GM12872 (cell line): ENCODE data around the gene ZBTB45.

Experiments
- TF ChIP-seq, protein P1 (sequence below): IDR thresholded peaks from 3 replicates; pipeline ENCODE4 v1.5.1; 2011; ENCODE audit warnings: low read depth, mild to moderate bottlenecking, low read length, moderate library complexity; ENCODE audit not compliant: insufficient read depth

The ZBTB45 gene

DNA sequence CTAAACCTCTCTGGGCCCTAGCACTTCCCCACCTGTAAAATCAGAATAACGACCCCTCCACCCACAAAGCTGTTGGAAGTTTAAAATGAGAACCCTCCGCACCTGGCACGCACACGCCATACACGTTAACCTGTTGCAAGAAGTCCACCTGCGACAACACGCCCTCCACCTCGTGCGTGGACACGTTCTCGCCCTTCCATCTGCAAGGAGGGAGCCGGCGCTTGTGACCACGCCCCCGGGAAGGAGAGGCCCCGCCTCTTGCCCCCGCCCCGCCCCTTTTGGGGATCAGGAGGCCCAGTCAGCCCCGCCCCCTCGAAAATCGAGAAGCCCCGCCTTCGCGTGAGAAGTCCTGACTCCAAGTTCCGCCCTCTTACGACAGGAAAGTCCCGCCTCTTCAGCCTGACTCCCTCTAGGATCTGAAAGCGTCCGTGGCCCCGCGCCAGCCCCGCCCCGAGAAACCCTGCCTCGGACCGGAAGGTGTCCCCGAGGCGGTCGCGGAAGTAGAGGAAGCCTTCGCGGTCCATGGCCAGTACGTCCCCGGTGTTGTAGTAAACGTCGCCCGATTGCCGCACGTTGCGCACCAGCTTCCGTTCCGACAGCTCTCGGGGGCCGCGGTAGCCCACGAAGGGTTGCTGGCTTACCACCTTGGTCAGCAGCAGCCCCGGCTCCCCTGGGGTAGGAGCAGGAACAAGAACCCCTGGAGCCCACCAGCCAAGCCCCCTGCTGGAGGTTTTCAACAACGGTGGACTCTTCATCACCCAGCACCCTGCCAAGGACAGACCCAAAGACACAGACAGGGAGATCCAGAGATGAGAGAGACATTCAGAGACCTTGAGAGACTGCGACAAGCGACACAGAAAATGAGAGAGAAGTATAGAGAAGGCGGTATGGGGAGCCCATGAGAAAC is 20.3 kb downstream of the ZBTB45 start:
- TF ChIP-seq, protein P1, sequence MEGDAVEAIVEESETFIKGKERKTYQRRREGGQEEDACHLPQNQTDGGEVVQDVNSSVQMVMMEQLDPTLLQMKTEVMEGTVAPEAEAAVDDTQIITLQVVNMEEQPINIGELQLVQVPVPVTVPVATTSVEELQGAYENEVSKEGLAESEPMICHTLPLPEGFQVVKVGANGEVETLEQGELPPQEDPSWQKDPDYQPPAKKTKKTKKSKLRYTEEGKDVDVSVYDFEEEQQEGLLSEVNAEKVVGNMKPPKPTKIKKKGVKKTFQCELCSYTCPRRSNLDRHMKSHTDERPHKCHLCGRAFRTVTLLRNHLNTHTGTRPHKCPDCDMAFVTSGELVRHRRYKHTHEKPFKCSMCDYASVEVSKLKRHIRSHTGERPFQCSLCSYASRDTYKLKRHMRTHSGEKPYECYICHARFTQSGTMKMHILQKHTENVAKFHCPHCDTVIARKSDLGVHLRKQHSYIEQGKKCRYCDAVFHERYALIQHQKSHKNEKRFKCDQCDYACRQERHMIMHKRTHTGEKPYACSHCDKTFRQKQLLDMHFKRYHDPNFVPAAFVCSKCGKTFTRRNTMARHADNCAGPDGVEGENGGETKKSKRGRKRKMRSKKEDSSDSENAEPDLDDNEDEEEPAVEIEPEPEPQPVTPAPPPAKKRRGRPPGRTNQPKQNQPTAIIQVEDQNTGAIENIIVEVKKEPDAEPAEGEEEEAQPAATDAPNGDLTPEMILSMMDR, result peak; percentile 27; the same call in 1 of the 3 replicates

DNA sequence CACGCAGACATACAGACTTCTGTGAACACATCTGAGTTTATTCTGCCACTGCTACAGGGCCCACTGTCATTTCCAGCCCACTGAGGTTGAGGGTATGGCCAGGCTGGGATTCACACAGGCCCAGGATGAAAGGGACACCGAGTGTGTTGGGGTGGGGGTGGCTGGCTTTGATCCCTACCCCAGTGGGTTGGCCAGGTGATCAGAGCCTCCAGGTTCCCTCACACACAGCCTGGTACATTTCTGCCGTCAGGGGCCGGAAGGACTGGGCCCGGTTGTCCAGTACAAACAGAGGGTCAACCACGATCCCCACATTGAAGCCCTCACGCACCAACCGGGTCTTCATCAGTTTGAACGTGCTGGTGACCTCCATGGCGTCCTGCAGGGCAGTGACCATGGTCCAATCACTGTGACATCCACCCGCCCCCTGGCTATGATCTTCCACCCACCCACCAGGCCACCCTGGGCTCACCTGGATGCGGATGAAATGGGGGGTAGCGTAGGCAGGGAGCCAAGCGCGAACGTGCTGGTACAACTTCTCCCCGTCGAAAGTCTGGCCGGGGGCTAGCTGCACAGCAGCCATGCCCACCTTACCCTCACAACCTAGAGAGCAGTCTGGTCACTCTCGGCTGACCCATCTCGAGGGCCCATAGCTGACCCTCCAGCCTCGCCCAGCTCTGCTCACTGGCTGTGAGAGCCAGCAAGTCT is 21.1 kb downstream of the ZBTB45 start:
- TF ChIP-seq, protein P1, result no peak

DNA sequence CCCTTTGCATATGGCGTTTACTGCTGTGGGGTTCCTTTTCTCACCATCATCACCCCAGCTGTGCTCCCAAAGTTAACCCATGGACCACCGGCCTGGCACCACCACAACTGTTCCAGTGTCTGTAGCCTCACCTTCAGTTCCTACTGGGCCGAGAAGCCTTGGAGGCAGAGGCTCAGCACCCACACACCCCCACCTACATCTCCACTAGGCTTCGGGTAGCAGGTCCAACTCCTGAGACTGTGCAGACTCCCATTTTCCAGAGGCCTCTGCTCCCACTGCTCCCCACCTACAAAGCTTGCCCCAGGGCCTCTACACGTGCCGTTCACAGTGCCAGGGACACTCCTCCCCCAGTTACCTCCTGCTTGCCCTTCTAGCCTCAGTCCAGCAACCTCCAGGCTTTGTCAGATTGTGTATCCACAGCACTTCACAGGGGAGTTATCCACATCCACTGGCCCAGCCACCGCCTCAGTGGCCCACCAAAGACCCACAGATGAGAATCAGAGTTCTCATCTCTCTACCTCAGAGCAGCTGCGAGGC is 21.9 kb downstream of the ZBTB45 start:
- TF ChIP-seq, protein P1, result no peak

DNA sequence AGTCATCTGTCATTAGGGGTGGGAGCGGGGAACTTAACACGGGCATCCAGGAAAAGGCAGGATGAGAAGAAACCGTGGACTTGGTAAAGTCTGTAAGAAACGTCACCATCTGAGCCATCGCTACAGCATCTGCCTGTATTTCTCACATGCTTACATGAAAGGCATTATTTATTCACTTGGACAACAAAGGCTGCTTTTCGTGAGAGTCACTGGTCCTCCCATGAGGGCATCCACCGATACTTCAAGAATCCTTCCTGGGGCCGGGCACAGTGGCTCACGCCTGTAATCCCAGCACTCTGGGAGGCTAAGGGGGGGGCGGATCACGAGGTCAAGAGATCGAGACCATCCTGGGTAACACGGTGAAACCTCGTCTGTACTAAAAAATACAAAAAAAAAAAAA is 27.3 kb downstream of the ZBTB45 start:
- TF ChIP-seq, protein P1, result no peak

DNA sequence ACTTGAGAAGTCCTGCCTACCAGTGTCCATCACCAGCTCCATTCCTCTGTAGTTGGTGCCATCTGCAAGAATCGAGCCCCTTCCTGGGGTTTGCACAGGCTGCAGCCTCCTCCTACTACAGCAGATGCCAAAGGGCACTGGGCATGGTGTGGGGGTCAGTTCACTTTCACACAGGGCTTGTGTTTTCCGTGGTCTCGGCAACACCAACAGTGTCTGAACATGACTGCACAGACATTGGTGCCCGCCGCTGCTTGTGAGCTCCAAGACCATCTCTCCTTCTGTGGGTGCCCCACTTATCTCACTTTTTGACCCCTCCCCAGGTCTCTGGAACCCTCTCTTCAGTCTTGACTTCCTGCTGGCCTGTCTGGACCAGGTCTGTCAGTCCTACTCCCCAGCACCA is 28.2 kb downstream of the ZBTB45 start:
- TF ChIP-seq, protein P1, result no peak

DNA sequence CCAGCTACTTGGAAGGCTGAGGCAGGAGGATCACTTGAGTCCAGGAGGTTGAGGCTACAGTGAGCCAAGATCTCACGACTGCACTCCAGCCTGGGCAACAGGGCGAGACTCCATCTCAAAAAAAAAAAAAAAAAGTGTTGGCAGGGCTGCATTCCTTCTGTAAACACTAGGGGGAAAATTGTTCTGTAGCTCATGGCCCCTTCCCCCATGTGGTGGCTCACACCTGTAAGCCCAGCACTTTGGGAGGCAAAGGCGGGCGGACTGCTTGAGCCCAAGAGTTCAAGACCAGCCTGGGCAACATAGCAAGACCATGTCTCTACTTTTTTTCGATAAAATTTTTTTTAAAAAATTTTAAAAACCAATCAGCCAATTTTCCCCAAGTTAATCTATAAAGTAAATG is 35.3 kb downstream of the ZBTB45 start:
- TF ChIP-seq, protein P1, result 0 out of 3 replicates have a peak, but pooled peaks have one; percentile 12

DNA sequence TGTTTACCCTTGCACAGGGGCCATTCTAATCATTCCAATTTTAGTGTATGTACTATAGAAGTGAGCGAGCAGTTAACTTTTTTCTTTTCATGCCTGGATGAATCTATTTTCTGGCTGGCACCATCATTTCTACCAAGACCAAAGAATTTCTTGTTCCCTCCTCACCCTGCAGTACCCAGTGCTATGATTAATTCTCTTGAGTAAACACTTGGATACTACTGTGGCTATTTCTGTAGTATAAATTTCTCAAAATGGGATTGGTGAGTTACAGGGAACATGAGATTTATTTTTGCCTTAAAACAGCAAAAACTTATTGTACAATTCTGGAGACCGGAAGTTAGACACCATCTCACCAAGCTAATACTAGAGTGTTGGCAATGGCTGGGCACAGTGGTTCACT is 35.8 kb downstream of the ZBTB45 start:
- TF ChIP-seq, protein P1, result no peak
